ENCODE measurements around the gene MPHOSPH9.

The MPHOSPH9 gene, protein sequence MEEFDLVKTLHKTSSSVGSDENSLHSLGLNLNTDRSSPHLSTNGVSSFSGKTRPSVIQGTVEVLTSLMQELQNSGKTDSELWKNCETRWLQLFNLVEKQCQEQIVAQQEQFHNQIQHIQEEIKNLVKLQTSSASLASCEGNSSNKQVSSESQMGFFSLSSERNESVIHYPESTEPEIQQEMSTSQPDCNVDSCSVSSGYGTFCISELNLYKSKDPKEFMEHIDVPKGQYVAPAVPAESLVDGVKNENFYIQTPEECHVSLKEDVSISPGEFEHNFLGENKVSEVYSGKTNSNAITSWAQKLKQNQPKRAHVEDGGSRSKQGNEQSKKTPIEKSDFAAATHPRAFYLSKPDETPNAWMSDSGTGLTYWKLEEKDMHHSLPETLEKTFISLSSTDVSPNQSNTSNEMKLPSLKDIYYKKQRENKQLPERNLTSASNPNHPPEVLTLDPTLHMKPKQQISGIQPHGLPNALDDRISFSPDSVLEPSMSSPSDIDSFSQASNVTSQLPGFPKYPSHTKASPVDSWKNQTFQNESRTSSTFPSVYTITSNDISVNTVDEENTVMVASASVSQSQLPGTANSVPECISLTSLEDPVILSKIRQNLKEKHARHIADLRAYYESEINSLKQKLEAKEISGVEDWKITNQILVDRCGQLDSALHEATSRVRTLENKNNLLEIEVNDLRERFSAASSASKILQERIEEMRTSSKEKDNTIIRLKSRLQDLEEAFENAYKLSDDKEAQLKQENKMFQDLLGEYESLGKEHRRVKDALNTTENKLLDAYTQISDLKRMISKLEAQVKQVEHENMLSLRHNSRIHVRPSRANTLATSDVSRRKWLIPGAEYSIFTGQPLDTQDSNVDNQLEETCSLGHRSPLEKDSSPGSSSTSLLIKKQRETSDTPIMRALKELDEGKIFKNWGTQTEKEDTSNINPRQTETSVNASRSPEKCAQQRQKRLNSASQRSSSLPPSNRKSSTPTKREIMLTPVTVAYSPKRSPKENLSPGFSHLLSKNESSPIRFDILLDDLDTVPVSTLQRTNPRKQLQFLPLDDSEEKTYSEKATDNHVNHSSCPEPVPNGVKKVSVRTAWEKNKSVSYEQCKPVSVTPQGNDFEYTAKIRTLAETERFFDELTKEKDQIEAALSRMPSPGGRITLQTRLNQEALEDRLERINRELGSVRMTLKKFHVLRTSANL

DNA sequence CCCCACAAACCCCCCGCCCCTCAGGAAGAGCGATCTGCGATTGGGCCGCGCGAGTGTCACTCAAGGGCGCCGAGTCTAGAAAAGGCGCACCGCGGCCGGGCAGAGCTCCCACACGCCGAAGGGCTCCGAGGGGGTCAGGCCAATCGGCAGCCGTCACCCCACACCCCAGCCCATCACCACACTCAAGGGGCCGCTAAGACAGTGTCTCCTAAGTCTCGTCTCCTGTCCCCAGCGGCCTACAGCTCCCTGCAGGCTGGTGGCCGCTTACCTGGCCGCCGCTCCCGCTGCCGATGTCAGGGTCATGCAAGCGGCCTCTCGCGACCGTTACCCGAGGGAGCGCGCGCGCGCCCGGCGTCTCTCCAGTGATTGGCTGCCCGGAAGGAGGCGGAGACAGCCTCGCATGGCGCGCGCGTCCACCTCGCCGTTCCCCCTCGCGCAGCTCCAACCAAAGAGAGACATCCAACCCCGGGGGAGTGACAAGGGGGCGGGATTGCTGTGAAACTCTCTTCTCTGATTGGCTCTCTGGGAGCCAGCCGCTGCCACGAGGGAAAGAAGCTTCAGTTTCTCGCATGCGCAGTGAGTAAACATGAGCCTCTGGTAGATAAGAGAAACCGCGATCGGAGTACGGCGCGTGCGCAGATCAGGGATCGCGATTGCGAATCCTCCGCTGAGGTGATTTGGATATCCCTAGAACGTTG is at the start of gene MPHOSPH9, which contains the start of gene MTRFR:
Gene MPHOSPH9, minus strand, starts transcription at position 335 of the 698 bp plus-strand sequence. CDS start 2,777 bp downstream, outside the sequence.
Gene MTRFR, plus strand, starts transcription at position 630 of the 698 bp plus-strand sequence. CDS start 20,239 bp downstream, outside the sequence.
- ChIA-PET CTCF (interaction anchor here (0.8 to 2.7 kb wide), 11 partner anchors 9 to 439 kb away, joined by 3 to 18 read pairs (median 4); partner anchors contain the start of gene ARL6IP4), POLR2A (interaction anchor here (0.5 to 2.3 kb wide), 39 partner anchors 9 to 1881 kb away, joined by 3 to 41 read pairs (median 4); partner anchors contain the start of genes ATP6V0A2, KMT5A, OGFOD2 and SBNO1)
- DNase-seq (ENCODE audit: extremely low spot score), result peak; percentile 96
- TF ChIP-seq, protein P1, sequence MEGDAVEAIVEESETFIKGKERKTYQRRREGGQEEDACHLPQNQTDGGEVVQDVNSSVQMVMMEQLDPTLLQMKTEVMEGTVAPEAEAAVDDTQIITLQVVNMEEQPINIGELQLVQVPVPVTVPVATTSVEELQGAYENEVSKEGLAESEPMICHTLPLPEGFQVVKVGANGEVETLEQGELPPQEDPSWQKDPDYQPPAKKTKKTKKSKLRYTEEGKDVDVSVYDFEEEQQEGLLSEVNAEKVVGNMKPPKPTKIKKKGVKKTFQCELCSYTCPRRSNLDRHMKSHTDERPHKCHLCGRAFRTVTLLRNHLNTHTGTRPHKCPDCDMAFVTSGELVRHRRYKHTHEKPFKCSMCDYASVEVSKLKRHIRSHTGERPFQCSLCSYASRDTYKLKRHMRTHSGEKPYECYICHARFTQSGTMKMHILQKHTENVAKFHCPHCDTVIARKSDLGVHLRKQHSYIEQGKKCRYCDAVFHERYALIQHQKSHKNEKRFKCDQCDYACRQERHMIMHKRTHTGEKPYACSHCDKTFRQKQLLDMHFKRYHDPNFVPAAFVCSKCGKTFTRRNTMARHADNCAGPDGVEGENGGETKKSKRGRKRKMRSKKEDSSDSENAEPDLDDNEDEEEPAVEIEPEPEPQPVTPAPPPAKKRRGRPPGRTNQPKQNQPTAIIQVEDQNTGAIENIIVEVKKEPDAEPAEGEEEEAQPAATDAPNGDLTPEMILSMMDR (IDR thresholded peaks at IDR 0.05; ENCODE audit: control extremely low read depth, extremely low read depth, low read depth, missing control alignments), result no peak

DNA sequence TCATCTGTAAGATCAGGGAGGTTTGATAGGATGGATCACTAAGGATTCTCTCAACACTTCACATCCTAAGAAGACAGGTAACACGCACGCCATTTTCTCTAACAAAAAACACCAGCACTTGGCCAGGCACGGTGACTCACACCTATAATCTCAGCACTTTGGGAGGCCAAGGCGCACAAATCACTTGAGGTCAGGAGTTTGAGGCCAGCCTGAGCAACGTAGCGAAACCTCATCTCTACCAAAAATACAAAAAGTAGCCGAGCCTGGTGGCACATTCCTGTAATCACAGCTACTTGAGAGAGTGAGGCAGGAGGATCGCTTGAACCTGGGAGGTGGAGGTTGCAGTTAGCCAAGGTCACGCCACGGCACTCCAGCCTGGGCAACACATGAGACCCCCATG is 49.2 kb upstream of the MPHOSPH9 start:
- TF ChIP-seq, protein P1 (IDR thresholded peaks at IDR 0.05; ENCODE audit: control extremely low read depth, extremely low read depth, low read depth, missing control alignments), result no peak
- DNase-seq (ENCODE audit: extremely low spot score), result no peak
- CTCF ChIA-PET, result interaction anchor here (1.4 kb wide), 1 partner anchor 9 kb away, joined by 4 read pairs; no protein-coding TSS in a partner anchor
- POLR2A ChIA-PET, result no interaction called here

DNA sequence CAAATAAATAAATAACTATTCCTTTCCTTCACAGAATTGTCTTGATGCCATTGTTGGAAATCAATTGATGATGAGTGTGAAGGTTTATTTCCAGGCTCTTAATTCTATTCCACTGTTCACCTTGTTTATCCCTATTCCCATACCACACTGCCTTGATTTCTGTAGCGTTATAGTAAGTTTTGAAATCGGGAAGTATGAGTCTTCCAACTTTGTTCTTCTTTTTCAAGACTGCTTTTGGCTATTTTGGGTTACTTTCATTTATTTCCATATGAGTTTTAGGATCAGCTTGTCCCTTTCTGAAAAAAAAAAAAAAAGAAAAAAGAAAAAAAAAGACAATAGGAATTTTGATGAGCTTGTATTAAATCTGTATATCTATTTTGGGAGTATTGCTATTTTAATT is 48.0 kb upstream of the MPHOSPH9 start:
- TF ChIP-seq, protein P1 (IDR thresholded peaks at IDR 0.05; ENCODE audit: control extremely low read depth, extremely low read depth, low read depth, missing control alignments), result no peak
- CTCF ChIA-PET, result no interaction called here
- POLR2A ChIA-PET, result no interaction called here
- DNase-seq (ENCODE audit: extremely low spot score), result no peak

DNA sequence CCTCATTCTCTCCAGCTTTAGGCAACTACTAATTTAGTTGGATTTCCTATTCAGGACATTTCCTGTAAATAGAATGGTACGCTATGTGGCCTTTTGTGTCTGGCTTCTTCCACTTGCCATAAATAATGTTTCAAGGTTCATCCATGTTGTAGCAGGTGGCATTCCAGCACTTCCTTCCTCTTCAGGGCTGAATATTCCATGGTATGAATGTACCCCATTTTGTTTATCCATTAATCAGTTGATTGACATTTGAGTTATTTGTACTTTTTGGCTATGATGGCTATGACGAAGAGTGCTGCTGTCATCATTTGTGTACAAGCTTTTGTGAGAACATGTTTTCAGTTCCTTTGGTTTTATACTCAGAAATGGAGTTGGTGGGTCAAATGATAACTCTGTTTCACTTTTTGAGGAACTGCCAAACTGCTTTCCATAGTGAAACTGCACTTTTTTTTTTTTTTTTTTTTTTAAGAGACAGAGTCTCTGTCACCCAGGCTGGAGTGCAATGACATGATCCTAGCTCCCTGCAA is 45.2 kb upstream of the MPHOSPH9 start:
- ChIA-PET POLR2A (interaction anchor here (0.6 to 1.5 kb wide), 7 partner anchors 15 to 698 kb away, joined by 3 to 5 read pairs (median 4); partner anchors contain the start of genes MPHOSPH9 and MTRFR), CTCF (interaction anchor here (0.7 to 1.6 kb wide), 2 partner anchors 13 to 15 kb away, joined by 3 read pairs; no protein-coding TSS in a partner anchor)
- TF ChIP-seq, protein P1 (IDR thresholded peaks at IDR 0.05; ENCODE audit: control extremely low read depth, extremely low read depth, low read depth, missing control alignments), result no peak
- peak; percentile 76 for DNase-seq (ENCODE audit: extremely low spot score)

DNA sequence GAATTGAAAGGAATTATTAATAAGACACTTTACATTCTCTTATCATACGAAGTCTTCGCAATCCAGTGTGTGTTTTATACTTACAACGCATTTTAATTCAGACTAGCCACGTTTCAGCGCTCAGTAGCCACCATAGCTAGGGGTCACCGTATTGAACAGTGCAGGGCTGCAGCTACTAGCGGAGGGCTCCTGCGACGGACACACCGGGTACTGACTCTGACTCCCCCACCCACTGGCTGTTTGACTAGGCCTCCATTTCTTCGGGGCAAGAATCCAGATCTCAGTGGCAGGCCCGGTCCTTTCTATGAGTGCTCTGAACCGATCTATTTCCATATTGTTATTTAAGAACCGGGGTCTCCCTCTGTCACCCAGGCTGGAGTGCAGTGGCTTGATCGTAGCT is 40.2 kb upstream of the MPHOSPH9 start:
- no peak for DNase-seq (ENCODE audit: extremely low spot score)
- TF ChIP-seq, protein P1 (IDR thresholded peaks at IDR 0.05; ENCODE audit: control extremely low read depth, extremely low read depth, low read depth, missing control alignments), result no peak
- POLR2A ChIA-PET, result no interaction called here
- CTCF ChIA-PET, result interaction anchor here (1.2 kb wide), 1 partner anchor 9 kb away, joined by 4 read pairs; no protein-coding TSS in a partner anchor

Data from GM10248 (cell line).